Measurements from ENCODE around the gene MAST4. TPM values are rescaled to one million over a fixed set of nuclear protein-coding genes. Genes with fewer than 3 reads are reported as not detected.

Gene MAST4
- total and polyA plus RNA-seq, 2 of the 13 experiments (the other 11 are each of a cell fraction or from before 2014, with no cell fraction given) = 3.4 to 3.7 TPM

DNA sequence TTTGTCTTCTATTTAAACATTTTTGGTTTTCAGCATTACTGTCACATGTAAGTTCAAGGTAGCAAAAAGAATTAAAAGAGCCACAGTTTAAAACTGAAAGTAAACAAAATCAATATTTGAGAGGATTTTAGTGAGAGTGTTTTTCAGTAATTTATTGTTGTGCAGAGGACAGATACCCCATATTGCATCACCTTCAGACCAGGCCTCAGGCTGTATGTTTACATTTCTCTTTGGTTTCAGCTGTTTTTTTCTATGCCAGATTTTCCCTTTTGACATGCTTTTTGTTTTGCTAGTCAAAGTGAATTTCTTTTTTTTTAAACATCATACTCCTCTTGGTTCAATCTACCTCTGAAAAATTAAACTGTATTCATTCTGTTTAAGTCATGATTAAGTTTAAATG lies 47.2 kb downstream of the MAST4 start (continued):
- TF ChIP-seq, protein P1, sequence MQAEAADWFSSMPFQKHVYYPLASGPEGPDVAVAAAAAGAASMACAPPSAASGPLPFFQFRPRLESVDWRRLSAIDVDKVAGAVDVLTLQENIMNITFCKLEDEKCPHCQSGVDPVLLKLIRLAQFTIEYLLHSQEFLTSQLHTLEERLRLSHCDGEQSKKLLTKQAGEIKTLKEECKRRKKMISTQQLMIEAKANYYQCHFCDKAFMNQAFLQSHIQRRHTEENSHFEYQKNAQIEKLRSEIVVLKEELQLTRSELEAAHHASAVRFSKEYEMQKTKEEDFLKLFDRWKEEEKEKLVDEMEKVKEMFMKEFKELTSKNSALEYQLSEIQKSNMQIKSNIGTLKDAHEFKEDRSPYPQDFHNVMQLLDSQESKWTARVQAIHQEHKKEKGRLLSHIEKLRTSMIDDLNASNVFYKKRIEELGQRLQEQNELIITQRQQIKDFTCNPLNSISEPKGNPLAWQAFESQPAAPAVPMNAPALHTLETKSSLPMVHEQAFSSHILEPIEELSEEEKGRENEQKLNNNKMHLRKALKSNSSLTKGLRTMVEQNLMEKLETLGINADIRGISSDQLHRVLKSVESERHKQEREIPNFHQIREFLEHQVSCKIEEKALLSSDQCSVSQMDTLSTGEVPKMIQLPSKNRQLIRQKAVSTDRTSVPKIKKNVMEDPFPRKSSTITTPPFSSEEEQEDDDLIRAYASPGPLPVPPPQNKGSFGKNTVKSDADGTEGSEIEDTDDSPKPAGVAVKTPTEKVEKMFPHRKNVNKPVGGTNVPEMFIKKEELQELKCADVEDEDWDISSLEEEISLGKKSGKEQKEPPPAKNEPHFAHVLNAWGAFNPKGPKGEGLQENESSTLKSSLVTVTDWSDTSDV (CRISPR knock-in tag; IDR thresholded peaks at IDR 0.05) = no peak
- TF ChIP-seq, protein P2, sequence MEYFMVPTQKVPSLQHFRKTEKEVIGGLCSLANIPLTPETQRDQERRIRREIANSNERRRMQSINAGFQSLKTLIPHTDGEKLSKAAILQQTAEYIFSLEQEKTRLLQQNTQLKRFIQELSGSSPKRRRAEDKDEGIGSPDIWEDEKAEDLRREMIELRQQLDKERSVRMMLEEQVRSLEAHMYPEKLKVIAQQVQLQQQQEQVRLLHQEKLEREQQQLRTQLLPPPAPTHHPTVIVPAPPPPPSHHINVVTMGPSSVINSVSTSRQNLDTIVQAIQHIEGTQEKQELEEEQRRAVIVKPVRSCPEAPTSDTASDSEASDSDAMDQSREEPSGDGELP (IDR thresholded peaks at IDR 0.05; ENCODE audit: borderline replicate concordance, low read depth) = peak; percentile 42; the same call in 1 of the 2 replicates
- TF ChIP-seq NPAS2 (CRISPR knock-in tag; IDR thresholded peaks at IDR 0.05; ENCODE audit: borderline replicate concordance) (no peak), POLR2A (IDR thresholded peaks at IDR 0.05; ENCODE audit: insufficient read depth in 1 of 2, low read depth in 2 of 2, low read length in 2 of 2) (no peak), ZFP82 (CRISPR knock-in tag; IDR thresholded peaks at IDR 0.05; ENCODE audit: borderline replicate concordance) (no peak)

DNA sequence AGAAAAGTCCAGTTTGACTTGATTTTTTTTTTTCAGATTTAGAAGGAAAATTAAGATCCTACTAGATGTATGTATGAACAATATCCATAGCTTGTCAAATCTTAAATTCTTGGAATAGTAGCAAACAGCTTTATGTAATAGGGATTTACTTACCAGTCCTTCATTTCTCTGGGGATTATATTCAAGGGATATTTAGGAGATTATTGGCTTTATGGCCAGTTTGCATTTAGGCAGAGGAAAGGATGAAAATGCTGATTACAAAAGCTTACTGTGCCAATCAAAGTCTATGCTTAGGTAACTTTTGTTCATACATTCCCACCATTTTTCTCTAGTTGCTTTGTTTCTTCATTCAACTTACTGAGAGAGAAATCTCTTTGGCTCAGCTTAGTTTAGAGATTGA lies 47.9 kb downstream of the MAST4 start:
- Histone ChIP-seq H3K27ac (ENCODE audit: extremely low read length, insufficient read depth, low read length) (no peak overlapping the region), H2AFZ (ENCODE audit: low read length) (no peak overlapping the region), H3K79me2 (ENCODE audit: insufficient read depth, low read length) (no peaks in the 10 kb centered on the region), H3K27me3 (ENCODE audit: control insufficient read depth in 1 of 2, insufficient read depth in 2 of 2, low read length in 2 of 2) (no peaks in the 10 kb centered on the region; a peak in 1 of 5 replicates), H4K20me1 (ENCODE audit: insufficient read depth, low read length) (no peaks in the 10 kb centered on the region), H3K4me3 (replicated peaks in 1 of 3; ENCODE audit: insufficient read depth in 1 of 3, low read depth in 2 of 3, low read length in 3 of 3) (no peak overlapping the region), H3K9me3 (ENCODE audit: low read length) (no peaks in the 10 kb centered on the region), H3K4me2 (ENCODE audit: low read depth, low read length) (no peak overlapping the region), H3K9ac (ENCODE audit: insufficient read depth, low read depth, low read length) (no peak overlapping the region), H3K4me1 (ENCODE audit: insufficient read depth, low read length) (no peaks in the 10 kb centered on the region), H3K36me3 (replicated peaks in 1 of 2; ENCODE audit: control insufficient read depth in 1 of 2, insufficient read depth in 2 of 2, low read length in 2 of 2) (no peaks in the 10 kb centered on the region)
- no TSS peak for BruUV-seq (replicated peaks)
- no peak for DNase-seq (ENCODE audit: low spot score)
- POLR2A ChIA-PET = no interaction called here
- intact Hi-C loops (cut with micrococcal nuclease; ENCODE audit: unreplicated experiment) = no loop called here
- no peak for FAIRE-seq
- in situ Hi-C loops (cut with HindIII; ENCODE audit: extremely low pct_ligation_motif_present, low pct_unique_long_range_greater_than_20kb) = no loop called here
- CTCF ChIA-PET (ENCODE audit: low intra/inter-chr PET ratio, low total read pairs) = no interaction called here
- no peak for ATAC-seq
- TF ChIP-seq ATF7 (IDR thresholded peaks at IDR 0.05) = no peak
- TF ChIP-seq ATF7 (CRISPR knock-in tag; IDR thresholded peaks at IDR 0.05) = no peak
- no peak for TF ChIP-seq ZNF772 (CRISPR knock-in tag; IDR thresholded peaks at IDR 0.05)
- TF ChIP-seq DPF2 (CRISPR knock-in tag; IDR thresholded peaks at IDR 0.05; ENCODE audit: borderline replicate concordance, low read depth) = no peak
- TF ChIP-seq RBAK (CRISPR knock-in tag; IDR thresholded peaks at IDR 0.05) = no peak
- TF ChIP-seq ZNF737 (CRISPR knock-in tag; IDR thresholded peaks at IDR 0.05; ENCODE audit: borderline replicate concordance) = no peak
- TF ChIP-seq, protein P3, sequence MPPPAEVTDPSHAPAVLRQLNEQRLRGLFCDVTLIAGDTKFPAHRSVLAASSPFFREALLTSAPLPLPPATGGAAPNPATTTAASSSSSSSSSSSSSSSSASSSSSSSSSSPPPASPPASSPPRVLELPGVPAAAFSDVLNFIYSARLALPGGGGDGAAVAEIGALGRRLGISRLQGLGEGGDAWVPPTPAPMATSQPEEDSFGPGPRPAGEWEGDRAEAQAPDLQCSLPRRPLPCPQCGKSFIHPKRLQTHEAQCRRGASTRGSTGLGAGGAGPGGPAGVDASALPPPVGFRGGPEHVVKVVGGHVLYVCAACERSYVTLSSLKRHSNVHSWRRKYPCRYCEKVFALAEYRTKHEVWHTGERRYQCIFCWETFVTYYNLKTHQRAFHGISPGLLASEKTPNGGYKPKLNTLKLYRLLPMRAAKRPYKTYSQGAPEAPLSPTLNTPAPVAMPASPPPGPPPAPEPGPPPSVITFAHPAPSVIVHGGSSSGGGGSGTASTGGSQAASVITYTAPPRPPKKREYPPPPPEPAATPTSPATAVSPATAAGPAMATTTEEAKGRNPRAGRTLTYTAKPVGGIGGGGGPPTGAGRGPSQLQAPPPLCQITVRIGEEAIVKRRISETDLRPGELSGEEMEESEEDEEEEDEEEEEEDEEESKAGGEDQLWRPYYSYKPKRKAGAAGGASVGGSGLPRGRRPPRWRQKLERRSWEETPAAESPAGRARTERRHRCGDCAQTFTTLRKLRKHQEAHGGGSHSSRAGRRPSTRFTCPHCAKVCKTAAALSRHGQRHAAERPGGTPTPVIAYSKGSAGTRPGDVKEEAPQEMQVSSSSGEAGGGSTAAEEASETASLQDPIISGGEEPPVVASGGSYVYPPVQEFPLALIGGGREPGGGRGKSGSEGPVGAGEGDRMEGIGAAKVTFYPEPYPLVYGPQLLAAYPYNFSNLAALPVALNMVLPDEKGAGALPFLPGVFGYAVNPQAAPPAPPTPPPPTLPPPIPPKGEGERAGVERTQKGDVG (CRISPR knock-in tag; IDR thresholded peaks at IDR 0.05; ENCODE audit: borderline replicate concordance) = no peak
- TF ChIP-seq ZSCAN20 (CRISPR knock-in tag; IDR thresholded peaks at IDR 0.05; ENCODE audit: borderline replicate concordance) = no peak
- no peak for TF ChIP-seq ARID2 (CRISPR knock-in tag; IDR thresholded peaks at IDR 0.05; ENCODE audit: borderline replicate concordance)
- no peak for TF ChIP-seq ZNF816 (CRISPR knock-in tag; IDR thresholded peaks at IDR 0.05; ENCODE audit: borderline replicate concordance)
- TF ChIP-seq, protein P4, sequence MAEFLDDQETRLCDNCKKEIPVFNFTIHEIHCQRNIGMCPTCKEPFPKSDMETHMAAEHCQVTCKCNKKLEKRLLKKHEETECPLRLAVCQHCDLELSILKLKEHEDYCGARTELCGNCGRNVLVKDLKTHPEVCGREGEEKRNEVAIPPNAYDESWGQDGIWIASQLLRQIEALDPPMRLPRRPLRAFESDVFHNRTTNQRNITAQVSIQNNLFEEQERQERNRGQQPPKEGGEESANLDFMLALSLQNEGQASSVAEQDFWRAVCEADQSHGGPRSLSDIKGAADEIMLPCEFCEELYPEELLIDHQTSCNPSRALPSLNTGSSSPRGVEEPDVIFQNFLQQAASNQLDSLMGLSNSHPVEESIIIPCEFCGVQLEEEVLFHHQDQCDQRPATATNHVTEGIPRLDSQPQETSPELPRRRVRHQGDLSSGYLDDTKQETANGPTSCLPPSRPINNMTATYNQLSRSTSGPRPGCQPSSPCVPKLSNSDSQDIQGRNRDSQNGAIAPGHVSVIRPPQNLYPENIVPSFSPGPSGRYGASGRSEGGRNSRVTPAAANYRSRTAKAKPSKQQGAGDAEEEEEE (CRISPR knock-in tag; IDR thresholded peaks at IDR 0.05; ENCODE audit: borderline replicate concordance) = no peak

All from HepG2 (cell line).